Measurements from ENCODE around the gene ASIC2.

- TF ChIP-seq, protein P1, sequence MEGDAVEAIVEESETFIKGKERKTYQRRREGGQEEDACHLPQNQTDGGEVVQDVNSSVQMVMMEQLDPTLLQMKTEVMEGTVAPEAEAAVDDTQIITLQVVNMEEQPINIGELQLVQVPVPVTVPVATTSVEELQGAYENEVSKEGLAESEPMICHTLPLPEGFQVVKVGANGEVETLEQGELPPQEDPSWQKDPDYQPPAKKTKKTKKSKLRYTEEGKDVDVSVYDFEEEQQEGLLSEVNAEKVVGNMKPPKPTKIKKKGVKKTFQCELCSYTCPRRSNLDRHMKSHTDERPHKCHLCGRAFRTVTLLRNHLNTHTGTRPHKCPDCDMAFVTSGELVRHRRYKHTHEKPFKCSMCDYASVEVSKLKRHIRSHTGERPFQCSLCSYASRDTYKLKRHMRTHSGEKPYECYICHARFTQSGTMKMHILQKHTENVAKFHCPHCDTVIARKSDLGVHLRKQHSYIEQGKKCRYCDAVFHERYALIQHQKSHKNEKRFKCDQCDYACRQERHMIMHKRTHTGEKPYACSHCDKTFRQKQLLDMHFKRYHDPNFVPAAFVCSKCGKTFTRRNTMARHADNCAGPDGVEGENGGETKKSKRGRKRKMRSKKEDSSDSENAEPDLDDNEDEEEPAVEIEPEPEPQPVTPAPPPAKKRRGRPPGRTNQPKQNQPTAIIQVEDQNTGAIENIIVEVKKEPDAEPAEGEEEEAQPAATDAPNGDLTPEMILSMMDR (conservative IDR thresholded peaks at IDR 0.05; ENCODE audit: low read depth, low read length) = no peak
- no peak for TF ChIP-seq EZH2 (IDR thresholded peaks at IDR 0.05; ENCODE audit: low read length, unreplicated experiment)
Observed at GRCh38 chr17:33328129-33328528, 35.0 kb upstream of the ASIC2 start.
